Measurements from ENCODE around the gene RDH16.
"Not testable (repeated sequence)": the region's sequence is repeated elsewhere in the genome, so short reads cannot be mapped to it uniquely, and the experiment has no call there.

GRCh38 chr12:56977361-56977760 lies 20.0 kb upstream of the RDH16 start:
- TF ChIP-seq, protein P1, sequence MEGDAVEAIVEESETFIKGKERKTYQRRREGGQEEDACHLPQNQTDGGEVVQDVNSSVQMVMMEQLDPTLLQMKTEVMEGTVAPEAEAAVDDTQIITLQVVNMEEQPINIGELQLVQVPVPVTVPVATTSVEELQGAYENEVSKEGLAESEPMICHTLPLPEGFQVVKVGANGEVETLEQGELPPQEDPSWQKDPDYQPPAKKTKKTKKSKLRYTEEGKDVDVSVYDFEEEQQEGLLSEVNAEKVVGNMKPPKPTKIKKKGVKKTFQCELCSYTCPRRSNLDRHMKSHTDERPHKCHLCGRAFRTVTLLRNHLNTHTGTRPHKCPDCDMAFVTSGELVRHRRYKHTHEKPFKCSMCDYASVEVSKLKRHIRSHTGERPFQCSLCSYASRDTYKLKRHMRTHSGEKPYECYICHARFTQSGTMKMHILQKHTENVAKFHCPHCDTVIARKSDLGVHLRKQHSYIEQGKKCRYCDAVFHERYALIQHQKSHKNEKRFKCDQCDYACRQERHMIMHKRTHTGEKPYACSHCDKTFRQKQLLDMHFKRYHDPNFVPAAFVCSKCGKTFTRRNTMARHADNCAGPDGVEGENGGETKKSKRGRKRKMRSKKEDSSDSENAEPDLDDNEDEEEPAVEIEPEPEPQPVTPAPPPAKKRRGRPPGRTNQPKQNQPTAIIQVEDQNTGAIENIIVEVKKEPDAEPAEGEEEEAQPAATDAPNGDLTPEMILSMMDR (IDR thresholded peaks at IDR 0.05), result not testable (repeated sequence)
- not testable (repeated sequence) for TF ChIP-seq EP300, POLR2A (IDR thresholded peaks at IDR 0.05)

Measured in tibial nerve (tissue), 4 donors.